Sciatic nerve (tissue), 2 donors: ENCODE measurements around the gene ZNG1C. TPM values are rescaled to one million over a fixed set of nuclear protein-coding genes. Genes with fewer than 3 reads are reported as not detected.
"Not testable (repeated sequence)": the region's sequence is repeated elsewhere in the genome, so short reads cannot be mapped to it uniquely, and the experiment has no call there.

Experiments
- ATAC-seq: fragments of 200-7000 bp; cut with Tn5 transposase; one replicate; pipeline ENCODE4 v1.9.1; 2020; ENCODE audit warnings: mild to moderate bottlenecking, moderate library complexity
- DNase-seq: peaks from one replicate; pipeline ENCODE4 v3.0.0-alpha.2; 2020; ENCODE audit warnings: low spot score
- intact Hi-C: fragments of 100-400 bp; cut with DNase I; formaldehyde crosslinking; loops from one replicate; pipeline ENCODE4 v1.14.2; 2022
- total RNA-seq: library from RNA; stranded (reverse); fragmentation: NEBNext Ultra II Directional; extraction: Animal tissue kit (Norgen Biotek cat#: 25700); gene quantifications from one replicate; pipeline ENCODE4 v1.2.1, GENCODE V29; 2021
- donor health status: DM: no; HTN: no; CAD: no.
- donor health status: DM: no; HTN: no; CAD: no.

The ZNG1C gene
- total RNA-seq: 28.1 TPM

GRCh38 chr9:68241683-68242082 is at the start of gene ZNG1C:
ZNG1C (plus strand) TSS chr9:68241983; CDS start chr9:68242032, 49 bp downstream.
- ATAC-seq, intact Hi-C loops, DNase-seq: not testable (repeated sequence)

- ATAC-seq, DNase-seq, intact Hi-C loops: not testable (repeated sequence)
Measured at GRCh38 chr9:68242437-68242836, 654 bp downstream of the ZNG1C start.

DNA sequence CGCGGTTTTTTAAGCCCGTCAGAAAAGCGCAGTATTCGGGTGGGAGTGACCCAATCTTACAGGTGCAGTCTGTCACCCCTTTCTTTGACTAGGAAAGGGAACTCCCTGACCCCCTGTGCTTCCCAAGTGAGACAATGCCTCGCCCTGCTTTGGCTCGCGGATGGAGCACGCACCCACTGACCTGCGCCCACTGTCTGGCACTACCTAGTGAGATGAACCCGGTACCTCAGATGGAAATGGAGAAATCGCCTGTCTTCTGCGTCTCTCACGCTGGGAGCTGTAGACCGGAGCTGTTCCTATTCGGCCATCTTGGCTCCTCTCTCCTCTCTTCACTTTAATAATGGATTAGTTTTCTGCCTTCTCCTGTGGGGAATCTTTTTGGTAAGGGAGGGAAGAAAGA is 39.3 kb downstream of the ZNG1C start:
- intact Hi-C loops, ATAC-seq, DNase-seq: not testable (repeated sequence)

DNA sequence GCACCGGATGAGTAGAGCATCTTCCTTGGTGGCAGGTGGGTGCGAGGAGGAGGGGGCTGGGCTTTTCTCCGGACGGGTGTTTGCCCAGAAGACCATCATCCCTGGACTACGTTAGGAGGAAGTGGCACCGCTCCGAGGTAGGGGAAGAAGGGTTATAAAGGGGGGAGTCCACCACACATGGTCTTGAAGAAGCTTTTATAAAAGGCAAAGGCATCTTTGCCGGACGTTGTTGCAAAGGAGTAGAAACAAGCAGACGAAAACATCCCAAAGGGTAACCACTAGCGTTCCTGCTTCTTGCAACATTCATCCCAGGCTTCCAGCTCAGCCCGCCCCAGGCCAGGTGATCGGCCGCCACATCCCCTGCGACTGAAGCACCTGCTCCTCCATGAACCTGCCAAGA is 60.8 kb downstream of the ZNG1C start, which contains the start of gene FOXD4L3:
Gene FOXD4L3 (plus strand): TSS at position 301 of the 400 bp plus-strand sequence. CDS start 85 bp downstream, at position 386.
- ATAC-seq, DNase-seq, intact Hi-C loops: not testable (repeated sequence)

DNA sequence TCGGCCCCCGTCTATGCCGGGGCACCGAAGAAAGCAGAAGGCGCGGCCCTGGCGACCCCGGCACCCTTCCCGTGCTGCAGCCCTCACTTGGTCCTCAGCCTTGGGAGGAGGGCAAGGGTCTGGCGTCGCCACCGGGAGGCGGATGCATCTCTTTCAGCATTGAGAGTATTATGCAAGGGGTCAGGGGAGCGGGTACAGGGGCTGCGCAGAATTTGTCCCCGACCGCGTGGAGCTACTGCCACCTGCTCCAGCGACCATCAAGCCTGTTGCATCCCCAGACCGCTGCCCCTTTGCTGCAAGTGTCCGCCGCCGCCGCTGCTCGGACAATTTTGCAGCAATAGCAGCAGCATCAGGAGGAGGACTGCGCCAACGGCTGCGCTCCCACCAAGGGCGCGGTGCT is 62.0 kb downstream of the ZNG1C start:
- not testable (repeated sequence) for DNase-seq, ATAC-seq

GRCh38 chr9:68304212-68304611 is 62.4 kb downstream of the ZNG1C start:
- DNase-seq, intact Hi-C loops, ATAC-seq: not testable (repeated sequence)

More for the DNA sequence above, 62.0 kb downstream of the ZNG1C start:
- intact Hi-C loops: not testable (repeated sequence)

DNA sequence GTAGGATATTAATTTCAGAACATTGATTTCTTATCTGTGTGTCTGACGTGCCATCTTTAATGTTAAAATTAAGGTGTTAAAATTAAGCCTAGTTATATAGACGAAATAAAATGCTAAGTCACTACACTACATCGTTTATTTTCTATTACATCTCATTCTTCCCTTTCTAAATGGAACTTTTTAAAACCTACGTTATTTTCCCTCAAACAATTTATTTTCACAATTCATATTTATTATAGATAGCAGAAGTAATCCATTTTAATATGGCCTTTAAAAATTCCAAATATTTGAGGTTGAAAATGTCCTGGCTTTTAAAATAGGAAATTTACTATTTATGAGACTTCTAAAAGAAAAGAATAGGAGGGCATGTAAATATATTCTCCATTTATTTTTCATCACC is 63.0 kb downstream of the ZNG1C start:
- intact Hi-C loops, DNase-seq, ATAC-seq: not testable (repeated sequence)

DNA sequence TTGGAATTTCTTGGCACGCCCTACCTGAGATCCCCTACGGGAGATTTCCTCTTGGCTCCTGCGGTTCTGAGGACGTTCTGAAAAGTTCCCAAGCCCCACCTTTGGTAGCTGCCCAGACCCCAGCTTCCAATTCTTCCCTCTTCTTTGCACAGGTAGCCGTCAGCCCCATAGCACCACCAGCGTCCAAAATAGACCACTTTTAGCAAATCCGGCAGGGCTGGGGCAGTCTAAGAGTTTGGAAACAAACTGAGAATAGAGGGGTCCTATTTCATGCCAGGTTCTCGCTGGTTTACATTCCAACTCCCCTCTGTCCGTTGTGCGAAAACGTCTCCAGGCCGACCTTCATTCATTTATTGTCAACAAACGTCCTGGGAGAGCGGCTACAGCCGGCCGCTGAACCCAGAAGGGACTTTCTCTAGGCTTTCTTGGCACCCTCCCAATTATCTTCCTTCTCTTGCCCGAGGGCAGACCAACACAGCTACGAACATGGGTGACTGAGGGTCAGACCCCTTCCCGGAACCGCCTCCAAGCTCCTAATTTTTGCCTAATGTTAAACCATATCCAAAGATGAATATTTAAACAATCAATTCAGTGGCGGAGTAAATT is 64.0 kb downstream of the ZNG1C start:
- DNase-seq, intact Hi-C loops: not testable (repeated sequence)
- peak; percentile 17 for ATAC-seq

DNA sequence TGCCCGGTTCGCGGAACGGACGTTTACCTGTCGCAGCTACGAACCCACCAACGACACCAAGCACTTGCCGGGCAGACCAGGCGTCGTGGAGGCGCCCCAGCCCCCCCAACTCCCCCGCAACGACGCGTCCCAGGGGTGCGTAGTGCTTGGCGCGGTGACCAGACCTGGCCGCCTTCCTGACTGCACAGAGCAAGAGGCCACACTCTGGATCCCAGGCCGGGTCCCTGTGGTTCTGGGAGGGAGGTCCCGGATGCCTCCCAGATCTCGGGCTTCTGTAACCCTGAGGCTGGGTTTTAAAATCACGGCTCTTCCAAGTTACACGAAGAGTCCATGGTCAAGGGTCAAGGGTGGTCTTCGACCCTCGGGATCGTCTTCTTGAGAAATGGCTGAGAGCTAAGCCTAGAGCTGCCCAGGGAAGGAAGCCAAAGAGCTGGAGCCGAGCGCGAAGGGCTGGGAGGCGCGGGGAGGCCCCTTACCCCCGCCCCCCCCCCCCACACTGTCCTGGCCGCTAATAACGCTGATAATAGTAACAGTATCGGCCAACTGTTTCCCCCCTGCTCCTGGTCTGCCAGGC is 64.7 kb downstream of the ZNG1C start:
- peak; percentile 44 for ATAC-seq
- DNase-seq, intact Hi-C loops: not testable (repeated sequence)

DNA sequence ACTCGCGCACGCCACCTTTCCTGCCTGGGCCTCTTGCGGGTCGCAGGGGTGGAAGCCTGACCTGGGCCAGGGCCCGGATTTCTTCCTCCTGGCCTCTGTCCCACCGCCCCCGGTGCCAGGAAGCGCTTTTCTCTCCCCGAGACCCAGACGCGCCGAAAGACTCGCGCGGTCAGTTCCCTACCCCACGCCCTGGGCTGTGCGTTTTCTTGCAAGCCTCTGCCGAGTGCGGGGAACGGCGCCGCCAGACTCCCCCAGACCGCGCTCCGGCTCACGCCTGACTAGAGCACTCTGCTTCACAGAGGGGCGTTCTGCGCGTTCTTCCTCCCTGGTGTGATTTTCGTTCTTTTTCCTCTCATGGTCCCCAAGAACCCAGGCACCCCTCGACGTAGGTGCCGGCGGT is 65.3 kb downstream of the ZNG1C start:
- intact Hi-C loops, DNase-seq: not testable (repeated sequence)
- ATAC-seq: peak; percentile 45

- intact Hi-C loops, DNase-seq: not testable (repeated sequence)
- ATAC-seq: peak; percentile 46
Measured at GRCh38 chr9:68307654-68308053, 65.9 kb downstream of the ZNG1C start.

DNA sequence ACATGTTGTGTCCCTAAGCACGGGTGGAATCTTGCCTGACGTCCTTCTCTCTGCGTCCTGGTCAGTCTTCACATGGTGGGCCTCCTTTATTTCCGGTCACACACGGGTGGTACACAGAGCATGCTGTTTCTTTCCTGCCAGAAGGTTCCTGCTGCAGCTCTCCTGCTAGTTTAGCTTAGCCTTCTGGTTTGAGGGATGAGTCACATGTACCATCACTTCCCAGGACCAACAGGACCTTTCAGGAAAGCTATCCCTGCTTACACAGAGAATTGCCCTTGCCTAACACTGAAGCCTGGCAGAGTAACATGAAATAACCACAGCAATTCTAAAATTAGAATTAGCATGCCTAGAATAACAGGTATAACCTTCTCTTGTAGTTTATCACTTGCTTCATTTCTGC is 69.4 kb downstream of the ZNG1C start:
- intact Hi-C loops, ATAC-seq, DNase-seq: not testable (repeated sequence)

- DNase-seq, intact Hi-C loops: not testable (repeated sequence)
- ATAC-seq: peak; percentile 26
Measured at GRCh38 chr9:68318209-68318608, 76.4 kb downstream of the ZNG1C start.

DNA sequence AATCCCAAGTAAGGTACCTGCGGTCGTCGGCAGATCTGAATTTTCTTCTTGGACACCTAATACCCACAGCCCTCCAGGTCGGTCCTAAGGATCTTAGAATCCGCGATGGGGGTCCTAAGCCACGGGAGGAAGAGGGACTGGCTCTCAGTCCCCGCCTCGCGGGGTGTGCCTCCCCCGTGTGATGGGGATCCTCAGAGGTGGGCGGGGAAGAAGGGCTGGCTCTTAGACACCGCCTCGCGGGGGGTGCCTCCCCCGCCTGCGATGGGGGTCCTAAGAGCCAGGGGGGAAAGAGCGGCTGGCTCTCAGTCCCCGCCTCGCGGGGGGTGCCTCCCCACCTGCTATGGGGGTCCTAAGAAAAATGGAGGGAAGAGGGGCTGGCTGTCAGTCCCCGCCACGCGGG is 82.0 kb downstream of the ZNG1C start:
- intact Hi-C loops, ATAC-seq, DNase-seq: not testable (repeated sequence)

GRCh38 chr9:68324518-68324917 is 82.7 kb downstream of the ZNG1C start:
- peak; percentile 46 for ATAC-seq
- intact Hi-C loops, DNase-seq: not testable (repeated sequence)

DNA sequence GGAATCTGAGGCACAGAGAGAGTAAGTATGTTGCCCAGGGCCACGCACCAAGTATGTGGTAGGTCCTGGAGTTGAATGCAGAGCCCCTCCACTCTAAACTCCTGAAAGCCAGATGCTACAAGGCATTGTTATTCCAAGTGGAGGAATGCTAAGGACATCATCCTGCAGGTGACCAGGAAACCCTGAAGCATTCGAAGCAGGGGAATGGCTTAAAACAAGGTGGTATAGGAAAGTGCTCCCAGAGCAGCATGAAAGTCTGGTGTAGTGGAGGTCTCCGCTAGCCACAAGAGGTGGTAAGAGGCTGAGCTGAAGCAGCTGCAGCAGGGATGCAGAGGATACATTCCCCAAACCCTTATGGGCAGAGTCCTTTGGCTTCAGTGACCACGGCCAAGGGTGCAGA is 87.3 kb downstream of the ZNG1C start:
- DNase-seq, ATAC-seq, intact Hi-C loops: not testable (repeated sequence)

GRCh38 chr9:68330531-68331173 is 88.9 kb downstream of the ZNG1C start:
- intact Hi-C loops, DNase-seq: not testable (repeated sequence)
- peak; percentile 82 for ATAC-seq

DNA sequence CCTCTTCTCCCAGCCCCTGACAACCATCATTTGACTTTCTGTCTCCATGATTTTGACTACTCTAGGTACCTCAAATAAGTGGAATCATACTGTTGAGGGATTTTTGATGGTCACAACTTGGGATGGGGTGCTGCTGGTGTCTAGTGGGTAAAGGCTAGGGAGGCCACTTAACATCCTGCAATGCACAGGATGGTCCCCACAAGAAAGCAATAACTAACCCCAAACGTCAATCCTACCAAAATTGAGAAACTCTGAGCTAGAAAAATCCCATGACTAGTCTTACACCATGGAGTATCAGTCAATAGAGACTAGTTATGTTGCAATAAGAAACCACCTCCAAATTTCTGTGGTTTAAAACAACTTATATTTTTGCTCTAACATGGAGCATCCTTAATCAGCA is 90.3 kb downstream of the ZNG1C start:
- ATAC-seq, DNase-seq, intact Hi-C loops: not testable (repeated sequence)

- ATAC-seq, intact Hi-C loops, DNase-seq: not testable (repeated sequence)
Measured at GRCh38 chr9:68335935-68336334, 94.2 kb downstream of the ZNG1C start.
